Activated T-cell treated with anti-CD3 and anti-CD28 coated beads for 4 hours (primary cell): Measurements from ENCODE around the gene ZBTB2.
"Not testable (repeated sequence)": the region's sequence is repeated elsewhere in the genome, so short reads cannot be mapped to it uniquely, and the experiment has no call there.

Experiments used
- DNase-seq: peaks from one replicate; pipeline ENCODE4 v3.0.0-alpha.2; 2020

The ZBTB2 gene

DNA sequence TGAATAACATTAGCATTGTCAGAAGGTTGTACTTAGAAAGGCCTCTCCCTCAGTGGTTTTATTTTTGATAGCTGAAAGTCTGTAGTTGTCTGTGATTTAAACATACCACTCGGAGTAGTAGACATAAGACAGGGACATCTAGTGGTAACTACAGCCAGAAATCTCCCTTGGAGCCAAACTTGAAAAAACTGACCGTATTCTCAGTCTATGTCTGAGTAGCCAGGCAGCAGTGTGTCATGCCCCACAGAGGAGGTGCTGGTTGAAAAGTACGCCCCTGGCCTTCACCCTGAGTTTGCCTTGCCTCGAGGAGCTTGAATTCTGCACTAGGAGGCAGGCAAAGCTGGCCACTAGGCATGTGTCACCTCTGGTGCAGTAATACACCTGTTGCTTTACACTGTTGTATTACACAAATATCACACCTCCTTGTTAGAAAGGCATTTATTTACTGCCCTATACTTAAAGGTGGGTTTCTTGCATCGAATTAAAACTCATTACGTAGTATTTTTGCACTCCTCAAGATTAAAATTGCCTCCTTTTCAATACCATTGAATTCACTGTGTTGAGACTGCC lies 20.8 kb downstream of the ZBTB2 start:
- DNase-seq, result no peak

DNA sequence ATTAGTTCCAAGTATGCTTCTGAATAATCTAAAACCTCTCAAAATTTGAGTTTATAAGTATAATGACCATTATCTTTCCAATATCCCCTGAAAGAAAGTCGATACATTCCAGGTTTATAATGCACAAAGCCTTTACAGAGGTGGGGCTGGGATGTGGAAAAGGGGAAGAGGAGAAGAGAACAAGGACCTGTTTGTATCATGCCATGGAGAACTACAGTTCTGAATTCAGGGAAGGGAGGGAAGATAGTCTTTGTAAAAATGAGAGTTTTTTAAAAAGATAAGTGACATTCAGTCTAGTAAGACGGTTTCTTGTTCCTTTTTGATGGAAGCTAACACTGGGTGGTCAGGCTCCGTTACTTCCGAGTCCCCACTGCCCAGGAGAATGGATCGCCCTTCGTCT lies 26.1 kb downstream of the ZBTB2 start:
- DNase-seq, result no peak

DNA sequence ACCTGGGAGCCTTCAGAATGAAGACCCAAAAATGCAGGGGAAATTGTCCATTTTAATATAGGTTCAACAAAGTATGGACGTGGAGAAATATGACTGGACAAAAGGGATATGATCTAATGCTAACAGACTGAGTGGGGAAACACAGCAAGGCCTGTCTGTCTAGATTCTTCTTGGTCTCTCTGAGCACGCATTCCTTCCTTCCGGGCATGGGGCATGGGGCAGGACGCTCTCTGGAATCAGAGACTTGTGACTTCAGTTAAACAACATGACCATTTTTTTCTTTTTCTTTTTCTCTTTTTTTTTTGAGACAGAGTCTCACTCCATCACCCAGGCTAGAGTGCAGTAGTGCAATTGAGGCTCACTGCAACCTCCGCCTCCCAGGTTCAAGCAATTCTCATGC lies 31.9 kb downstream of the ZBTB2 start:
- DNase-seq, result no peak

DNA sequence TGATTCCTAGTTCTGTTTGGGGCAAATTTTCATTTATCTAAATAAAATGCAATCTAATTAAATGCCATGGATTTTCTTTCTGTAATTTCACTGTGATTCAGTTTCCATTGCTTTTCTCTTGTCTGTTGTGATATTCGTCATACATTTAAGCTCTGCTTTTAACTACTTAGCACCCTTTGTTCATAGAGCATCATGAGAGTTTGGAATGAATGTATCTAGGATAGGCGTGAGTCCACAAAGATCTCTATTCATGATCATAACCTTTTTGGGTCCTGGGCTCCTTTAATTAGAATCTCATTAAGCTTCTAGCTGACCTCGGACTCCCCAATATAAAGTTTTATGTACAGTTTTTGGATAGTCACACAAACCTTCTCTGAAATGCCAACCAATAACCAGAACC lies 32.9 kb downstream of the ZBTB2 start:
- no peak for DNase-seq

DNA sequence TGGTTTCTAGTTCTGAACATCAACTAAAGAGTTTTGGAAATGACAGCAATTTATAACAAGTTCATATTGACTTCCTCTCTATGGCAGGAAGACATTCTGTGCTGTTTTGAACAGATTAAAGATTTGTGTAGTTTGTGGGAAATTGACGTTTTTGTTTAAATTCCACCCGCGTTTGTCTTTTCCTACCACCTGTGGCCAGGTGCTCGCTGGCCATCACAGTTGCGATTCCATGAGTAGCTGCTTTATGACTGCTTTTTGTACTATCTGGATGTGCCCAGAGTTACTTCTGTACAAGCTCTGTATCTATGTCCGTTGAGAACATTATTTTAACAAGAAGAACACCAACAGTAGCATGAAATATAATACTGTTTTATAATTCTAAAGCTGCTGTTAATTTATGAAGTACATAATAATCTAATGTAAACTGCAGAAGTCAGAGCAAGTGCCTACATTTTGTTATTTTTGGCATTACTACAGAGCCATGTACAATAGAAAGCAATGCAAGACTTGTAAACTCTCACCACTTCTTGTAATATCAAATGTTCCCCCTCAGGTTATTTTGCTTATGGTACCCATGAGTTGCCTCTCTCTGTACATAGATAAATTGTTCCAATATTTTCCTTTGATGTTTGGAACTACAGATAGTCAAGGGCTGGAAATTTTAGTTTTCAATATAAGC lies 33.5 kb downstream of the ZBTB2 start:
- no peak for DNase-seq

DNA sequence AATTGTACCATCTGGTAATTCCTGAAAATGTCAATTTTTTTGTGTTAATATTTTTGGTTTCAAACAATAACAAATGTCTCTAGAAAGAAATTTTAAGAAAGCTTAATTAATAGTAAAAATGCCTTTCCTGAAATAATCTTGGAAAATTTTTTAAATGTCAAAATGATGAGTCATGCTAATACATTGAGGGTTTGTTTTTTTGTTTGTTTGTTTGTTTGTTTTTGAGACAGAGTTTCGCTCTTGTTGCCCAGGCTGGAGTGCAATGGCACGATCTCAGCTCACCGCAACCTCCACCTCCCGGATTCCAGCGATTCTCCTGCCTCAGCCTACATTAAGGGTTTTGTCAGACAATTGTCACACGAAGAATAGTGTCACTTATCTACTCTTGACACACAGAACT lies 34.4 kb downstream of the ZBTB2 start:
- not testable (repeated sequence) for DNase-seq

DNA sequence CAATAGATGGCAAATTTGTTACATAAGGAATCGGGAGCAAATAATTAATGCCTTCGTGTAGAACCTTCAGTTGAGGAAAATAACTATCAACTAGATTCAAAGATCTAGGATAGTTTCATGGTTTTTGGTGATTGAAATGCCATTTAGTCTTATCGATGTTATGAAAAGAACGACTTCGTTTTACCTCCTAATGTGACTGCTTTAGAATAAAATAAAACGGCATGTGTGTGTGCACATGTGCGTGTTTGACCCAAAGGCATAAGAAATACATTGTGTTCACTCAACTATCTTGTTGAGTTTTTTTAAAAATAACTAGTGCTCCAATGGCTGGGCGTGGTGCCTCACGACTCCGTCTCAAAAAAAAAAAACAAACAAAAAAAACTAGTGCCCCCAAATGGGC lies 37.6 kb downstream of the ZBTB2 start:
- no peak for DNase-seq

DNA sequence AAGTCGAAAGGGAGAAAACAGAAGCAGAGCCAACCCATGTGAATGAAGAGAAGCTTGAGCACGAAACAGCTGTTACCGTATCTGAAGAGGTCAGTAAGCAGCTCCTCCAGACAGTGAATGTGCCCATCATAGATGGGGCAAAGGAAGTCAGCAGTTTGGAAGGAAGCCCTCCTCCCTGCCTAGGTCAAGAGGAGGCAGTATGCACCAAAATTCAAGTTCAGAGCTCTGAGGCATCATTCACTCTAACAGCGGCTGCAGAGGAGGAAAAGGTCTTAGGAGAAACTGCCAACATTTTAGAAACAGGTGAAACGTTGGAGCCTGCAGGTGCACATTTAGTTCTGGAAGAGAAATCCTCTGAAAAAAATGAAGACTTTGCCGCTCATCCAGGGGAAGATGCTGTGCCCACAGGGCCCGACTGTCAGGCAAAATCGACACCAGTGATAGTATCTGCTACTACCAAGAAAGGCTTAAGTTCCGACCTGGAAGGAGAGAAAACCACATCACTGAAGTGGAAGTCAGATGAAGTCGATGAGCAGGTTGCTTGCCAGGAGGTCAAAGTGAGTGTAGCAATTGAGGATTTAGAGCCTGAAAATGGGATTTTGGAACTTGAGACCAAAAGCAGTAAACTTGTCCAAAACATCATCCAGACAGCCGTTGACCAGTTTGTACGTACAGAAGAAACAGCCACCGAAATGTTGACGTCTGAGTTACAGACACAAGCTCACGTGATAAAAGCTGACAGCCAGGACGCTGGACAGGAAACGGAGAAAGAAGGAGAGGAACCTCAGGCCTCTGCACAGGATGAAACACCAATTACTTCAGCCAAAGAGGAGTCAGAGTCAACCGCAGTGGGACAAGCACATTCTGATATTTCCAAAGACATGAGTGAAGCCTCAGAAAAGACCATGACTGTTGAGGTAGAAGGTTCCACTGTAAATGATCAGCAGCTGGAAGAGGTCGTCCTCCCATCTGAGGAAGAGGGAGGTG lies 38.7 kb downstream of the ZBTB2 start:
- no peak for DNase-seq

DNA sequence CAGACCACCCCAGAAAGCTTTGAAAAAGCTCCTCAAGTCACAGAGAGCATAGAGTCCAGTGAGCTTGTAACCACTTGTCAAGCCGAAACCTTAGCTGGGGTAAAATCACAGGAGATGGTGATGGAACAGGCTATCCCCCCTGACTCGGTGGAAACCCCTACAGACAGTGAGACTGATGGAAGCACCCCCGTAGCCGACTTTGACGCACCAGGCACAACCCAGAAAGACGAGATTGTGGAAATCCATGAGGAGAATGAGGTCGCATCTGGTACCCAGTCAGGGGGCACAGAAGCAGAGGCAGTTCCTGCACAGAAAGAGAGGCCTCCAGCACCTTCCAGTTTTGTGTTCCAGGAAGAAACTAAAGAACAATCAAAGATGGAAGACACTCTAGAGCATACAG lies 39.6 kb downstream of the ZBTB2 start:
- no peak for DNase-seq

DNA sequence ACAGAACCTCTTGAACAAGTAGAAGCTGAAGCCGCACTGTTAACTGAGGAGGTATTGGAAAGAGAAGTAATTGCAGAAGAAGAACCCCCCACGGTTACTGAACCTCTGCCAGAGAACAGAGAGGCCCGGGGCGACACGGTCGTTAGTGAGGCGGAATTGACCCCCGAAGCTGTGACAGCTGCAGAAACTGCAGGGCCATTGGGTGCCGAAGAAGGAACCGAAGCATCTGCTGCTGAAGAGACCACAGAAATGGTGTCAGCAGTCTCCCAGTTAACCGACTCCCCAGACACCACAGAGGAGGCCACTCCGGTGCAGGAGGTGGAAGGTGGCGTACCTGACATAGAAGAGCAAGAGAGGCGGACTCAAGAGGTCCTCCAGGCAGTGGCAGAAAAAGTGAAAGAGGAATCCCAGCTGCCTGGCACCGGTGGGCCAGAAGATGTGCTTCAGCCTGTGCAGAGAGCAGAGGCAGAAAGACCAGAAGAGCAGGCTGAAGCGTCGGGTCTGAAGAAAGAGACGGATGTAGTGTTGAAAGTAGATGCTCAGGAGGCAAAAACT lies 40.1 kb downstream of the ZBTB2 start:
- DNase-seq, result no peak

DNA sequence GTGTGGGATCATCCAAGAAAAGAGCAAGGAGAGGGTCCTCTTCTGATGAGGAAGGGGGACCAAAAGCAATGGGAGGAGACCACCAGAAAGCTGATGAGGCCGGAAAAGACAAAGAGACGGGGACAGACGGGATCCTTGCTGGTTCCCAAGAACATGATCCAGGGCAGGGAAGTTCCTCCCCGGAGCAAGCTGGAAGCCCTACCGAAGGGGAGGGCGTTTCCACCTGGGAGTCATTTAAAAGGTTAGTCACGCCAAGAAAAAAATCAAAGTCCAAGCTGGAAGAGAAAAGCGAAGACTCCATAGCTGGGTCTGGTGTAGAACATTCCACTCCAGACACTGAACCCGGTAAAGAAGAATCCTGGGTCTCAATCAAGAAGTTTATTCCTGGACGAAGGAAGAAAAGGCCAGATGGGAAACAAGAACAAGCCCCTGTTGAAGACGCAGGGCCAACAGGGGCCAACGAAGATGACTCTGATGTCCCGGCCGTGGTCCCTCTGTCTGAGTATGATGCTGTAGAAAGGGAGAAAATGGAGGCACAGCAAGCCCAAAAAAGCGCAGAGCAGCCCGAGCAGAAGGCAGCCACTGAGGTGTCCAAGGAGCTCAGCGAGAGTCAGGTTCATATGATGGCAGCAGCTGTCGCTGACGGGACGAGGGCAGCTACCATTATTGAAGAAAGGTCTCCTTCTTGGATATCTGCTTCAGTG lies 40.8 kb downstream of the ZBTB2 start:
- no peak for DNase-seq

DNA sequence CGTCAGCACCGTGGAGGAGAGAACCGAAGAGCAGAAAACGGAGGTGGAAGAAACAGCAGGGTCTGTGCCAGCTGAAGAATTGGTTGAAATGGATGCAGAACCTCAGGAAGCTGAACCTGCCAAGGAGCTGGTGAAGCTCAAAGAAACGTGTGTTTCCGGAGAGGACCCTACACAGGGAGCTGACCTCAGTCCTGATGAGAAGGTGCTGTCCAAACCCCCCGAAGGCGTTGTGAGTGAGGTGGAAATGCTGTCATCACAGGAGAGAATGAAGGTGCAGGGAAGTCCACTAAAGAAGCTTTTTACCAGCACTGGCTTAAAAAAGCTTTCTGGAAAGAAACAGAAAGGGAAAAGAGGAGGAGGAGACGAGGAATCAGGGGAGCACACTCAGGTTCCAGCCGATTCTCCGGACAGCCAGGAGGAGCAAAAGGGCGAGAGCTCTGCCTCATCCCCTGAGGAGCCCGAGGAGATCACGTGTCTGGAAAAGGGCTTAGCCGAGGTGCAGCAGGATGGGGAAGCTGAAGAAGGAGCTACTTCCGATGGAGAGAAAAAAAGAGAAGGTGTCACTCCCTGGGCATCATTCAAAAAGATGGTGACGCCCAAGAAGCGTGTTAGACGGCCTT lies 41.6 kb downstream of the ZBTB2 start:
- no peak for DNase-seq

DNA sequence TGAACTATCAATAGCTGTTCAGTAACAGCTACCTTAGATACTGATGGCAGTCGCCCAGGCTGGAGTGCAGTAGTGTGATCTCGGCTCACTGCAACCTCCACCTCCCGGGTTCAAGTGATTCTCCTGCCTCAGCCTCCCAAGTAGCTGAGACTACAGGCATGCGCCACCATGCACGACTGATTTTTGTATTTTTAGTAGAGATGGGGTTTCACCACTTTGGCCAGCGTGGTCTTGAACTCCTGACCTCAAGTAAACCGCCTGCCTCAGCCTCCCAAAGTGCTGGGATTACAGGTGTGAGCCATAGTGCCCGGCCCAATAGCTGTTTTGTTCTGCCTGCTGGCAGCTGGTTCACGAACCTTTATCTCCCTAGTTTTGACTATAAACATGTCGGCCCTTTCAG lies 48.6 kb downstream of the ZBTB2 start:
- not testable (repeated sequence) for DNase-seq

DNA sequence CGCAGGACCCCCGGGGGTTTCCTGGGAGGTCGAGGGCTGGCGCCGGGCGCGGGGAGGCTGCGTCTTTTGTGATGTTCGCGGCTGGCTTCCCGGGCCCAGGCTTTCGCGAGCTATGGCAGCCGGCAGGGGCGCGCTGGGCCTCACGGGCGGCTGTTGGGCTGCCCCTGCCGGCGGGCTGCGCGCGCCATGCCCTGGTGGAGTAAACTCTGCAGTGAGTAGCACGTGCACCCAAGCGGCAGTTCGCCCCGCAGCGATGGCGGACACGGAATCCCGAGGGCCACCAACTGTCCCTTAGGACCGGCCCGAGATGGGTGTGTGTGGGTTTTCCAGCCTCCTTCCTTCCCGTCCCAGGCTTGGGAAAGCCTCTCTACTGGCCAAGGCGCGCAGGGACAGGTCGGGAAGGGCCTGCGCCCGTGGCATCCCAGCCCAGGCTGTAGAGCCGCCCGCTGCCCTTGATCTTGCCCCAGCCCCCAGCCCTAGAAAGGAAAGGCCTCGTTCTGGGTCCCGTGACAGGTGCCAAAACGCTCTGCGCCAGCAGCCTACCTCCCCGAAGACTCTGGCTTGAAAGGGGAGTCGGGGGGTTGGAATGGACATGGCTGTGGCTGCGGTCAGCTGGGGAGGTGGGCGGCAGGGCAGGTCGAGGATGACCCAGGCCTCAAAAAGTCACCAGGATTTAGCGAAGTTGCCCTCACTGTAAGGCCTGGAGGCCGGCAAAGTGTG lies 49.7 kb downstream of the ZBTB2 start:
- DNase-seq, result no peak

DNA sequence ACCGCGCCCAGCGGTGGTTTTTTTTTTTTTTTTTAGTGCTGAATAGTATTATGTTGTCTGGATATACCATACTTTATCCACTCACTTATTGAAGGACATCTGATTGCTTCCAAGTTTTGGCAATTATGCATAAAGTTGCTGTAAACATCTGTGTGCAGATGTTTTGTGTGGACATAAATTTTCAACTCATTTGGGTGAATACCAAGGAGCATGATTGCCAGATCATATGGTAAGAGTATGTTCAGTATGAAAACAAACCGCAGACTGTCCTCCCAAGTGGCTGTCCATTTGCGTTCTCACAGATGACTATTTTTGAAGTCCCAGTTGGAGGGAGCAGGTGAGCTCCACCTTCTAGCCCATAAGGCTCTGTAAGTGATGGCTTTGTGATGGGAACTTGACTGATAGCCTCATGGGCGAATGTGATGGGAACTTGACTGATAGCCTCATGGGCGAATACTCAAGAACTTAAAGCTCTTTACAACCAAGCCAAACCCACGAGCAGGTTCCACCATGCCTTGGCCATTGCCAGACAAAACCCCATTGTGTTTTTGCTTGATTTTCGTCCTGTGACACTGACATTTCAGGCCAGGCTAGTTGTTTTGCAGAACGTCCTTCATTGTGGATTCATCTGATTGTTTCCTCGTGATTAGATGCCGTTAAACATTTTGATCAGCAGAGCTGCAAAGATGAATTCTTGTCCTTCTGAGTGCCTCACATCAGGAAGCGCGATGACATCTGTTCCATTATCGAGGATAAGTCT lies 51.0 kb downstream of the ZBTB2 start:
- no peak for DNase-seq

DNA sequence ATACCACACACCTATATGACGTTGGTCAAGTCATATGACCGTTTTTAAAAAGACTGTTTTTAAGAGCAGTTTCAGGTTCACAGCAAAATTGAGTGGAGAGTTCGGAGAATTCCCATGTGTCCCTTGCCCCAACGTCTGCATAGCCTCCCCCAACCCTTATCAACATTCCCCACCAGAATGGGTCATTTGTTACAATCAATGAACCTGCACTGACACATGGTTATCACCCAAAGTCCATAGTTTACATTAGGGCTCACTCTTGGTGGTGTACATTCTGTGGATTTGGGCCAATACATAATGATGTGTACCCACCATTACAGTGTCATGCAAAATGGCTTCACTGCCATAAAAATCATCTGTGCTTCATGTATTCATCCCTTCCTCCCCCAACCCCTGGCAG lies 52.0 kb downstream of the ZBTB2 start:
- DNase-seq, result no peak

DNA sequence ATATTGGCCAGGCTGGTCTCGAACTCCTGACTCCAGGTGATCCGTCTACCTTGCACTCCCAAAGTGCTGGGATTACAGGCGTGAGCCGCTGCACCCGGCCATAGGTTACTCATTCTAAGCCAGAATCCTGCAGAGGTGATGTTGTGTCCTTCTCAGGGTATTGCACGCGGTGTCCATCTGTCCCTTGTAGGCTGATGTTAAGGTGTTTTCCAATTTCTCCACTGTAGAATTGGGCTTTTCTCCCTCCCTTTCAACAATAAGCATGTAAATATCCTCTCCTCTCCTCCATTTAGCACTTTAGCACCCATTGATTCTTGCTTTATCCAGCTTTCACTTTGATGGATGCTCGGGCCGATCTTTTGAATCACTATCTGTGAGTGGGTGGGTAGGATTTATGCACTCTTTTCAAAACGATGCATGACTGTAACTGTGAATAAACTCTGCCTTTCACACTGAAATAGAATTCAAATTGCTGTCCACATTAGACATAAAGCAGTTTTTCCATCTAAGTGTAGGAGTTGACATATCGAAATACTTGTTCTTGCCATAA lies 52.6 kb downstream of the ZBTB2 start:
- DNase-seq, result no peak

DNA sequence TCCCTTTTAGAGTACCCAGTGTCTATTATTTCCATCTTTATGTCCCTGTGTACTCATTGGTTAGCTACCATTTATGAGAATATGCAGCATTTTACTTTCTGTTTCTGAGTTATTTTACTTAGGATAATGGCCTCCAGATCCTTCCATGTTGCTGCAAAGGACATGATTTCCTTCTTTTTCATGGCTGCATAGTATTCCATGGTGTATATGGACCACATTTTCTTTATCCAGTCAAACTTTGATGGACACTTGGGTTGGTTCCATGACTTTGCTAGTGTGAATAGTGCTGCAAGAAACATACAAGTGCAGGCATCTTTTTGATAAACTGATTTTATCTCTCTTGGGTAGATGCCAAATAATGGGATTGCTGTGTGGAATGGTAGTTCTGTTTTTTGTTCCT lies 55.4 kb downstream of the ZBTB2 start:
- no peak for DNase-seq

DNA sequence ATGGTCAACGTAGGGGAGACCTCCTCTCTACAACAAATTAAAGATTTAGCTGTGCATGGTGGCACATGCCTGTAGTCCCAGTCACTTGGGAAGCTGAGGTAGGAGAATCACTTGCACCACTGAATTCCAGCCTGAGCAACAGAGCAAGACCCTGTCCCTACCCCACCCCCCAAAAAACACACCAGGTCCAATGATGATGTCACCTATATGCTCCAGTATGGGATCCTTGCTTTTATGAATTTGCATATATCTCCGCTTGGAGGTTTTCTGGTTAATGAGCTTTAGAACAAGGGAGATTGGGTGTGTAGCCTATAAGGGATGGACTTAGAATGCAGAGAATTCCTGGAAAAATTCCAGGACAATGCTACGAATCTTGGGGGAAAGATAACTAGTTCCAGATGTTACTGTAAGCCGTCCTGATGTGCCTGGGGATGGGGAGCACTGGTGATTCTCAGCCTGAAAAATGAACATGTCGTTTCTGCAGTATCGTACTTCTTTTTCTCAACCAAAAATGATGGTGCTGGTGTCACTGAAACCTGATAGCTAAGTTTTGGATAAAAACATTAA lies 61.1 kb downstream of the ZBTB2 start:
- DNase-seq, result no peak

DNA sequence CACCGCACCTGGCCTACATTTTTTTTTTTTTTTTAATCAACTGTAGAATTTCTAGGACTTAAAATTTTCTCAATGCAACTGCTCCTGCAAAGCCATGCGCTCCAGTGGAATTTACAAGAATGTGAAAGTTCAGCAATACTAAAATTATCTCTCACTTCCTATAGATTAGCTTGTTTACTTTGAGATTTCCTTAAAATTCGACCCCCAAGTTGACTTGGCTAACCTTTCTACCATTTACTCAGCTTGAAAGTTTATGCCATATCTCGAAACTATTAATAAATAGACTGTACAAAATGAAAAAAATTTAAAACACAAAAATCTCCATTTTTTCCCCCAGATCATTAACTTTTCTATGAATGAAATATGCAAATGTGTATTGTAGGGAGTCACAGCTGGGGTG lies 64.3 kb downstream of the ZBTB2 start:
- DNase-seq, result no peak
